Inflammatory macrophage treated with lipopolysaccharide for 4 hours (primary cell): ENCODE results near the gene AKR1C4.
"Not testable (repeated sequence)": the region's sequence is repeated elsewhere in the genome, so short reads cannot be mapped to it uniquely, and the experiment has no call there.

Source experiments
- DNase-seq: peaks from one replicate; pipeline ENCODE4 v3.0.0-alpha.2; 2020

The AKR1C4 gene

GRCh38 chr10:5196702-5197113, at the start of gene AKR1C4:
AKR1C4 (plus strand) TSS chr10:5196837; CDS start chr10:5196868, 31 bp downstream.
- no peak for DNase-seq

- no peak for DNase-seq
These were observed 49.8 kb upstream of the AKR1C4 start for GRCh38 chr10:5146920-5147254.

DNA sequence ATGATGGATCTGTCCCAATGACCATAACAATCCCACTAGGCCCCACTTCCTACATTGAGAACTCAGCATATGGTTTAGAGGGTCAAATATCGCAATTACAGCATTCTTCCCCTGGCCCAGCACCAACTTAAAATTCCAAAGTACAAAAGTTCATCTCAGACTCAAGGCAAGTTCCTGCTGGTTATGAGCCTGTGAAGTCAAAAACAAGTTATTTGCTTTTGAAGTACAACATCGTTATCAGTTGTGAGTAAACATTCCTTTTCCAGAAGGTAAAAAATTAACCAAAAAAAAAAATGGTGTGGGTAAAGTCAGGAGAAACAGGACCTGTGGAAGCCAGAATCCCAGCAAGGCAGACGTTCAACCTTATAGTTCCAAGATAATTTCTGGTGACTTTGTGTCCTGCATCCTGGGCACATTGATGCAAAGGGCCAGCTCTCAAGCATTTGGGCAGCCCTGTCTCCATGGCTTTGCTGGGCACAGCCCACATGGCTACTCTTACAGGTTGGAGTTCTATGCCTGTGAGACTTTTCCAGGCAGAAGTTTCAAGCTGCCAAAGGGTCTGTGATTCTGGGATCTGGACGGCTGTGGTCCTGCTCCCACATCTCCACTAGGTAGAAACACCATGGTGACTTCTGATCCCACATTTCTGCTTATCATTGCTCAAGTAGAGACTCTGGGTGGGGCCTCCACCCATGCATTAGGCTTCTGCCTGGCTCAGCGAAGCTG, 49.2 kb upstream of the AKR1C4 start:
- no peak for DNase-seq

DNA sequence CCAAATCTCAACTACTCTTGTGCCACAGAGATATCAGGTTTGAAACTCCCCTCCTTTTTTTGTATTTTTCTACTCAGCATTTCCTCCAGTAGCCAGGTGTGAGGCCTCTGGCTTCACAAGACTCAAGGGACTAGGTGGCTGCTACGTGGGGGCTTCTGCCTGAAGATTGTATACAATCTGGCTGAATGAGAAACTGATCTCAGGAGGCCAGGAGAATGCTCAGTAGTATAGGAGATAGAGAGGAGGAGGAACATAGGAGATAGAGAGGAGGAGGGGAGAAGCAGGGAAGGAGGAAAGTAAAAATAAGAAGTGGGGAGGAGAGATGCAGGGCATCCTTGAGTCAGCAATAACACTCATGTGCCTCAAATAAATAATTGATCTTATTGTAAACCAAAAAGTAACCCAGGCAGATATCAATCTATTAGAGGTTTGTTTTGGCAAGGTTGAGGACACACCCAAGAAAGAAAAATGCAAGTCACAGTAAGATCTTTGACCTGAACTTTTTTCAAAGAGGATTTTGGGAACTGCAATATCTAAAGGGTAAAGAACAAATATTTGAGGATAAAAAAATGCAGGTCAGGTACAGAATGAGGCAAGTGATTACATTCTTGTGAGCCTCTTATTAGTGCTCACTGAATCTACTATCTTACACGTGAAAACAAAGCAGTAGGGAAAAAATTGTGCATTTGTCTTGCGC, 48.5 kb upstream of the AKR1C4 start:
- no peak for DNase-seq

- DNase-seq = no peak
These were observed 48.0 kb upstream of the AKR1C4 start for GRCh38 chr10:5148678-5149032.

- DNase-seq = no peak
These were observed 45.6 kb upstream of the AKR1C4 start for GRCh38 chr10:5151076-5151475.

- DNase-seq = no peak
These were observed 40.7 kb upstream of the AKR1C4 start for GRCh38 chr10:5155951-5156350.

- DNase-seq = no peak
These were observed 39.1 kb upstream of the AKR1C4 start for GRCh38 chr10:5157501-5157900.

DNA sequence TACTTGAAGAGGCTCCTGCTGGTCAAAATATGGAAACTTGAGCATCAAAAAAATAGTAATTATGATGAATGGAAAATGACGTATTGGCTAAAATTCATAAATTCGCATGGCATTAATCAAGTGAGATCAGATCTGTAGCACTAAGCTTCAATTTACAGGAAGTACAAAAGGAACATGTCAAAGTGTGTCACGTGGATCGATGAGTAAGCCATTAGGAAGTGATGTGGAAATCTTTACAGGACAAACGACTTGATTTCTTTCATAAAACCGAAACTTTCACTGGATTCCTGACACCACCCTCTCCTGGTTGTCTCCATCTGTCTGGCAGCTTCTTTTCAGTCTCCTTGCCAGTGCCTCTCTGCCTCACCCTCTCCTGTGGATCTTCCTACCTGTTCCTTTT, 37.5 kb upstream of the AKR1C4 start:
- peak; percentile 63 for DNase-seq

DNA sequence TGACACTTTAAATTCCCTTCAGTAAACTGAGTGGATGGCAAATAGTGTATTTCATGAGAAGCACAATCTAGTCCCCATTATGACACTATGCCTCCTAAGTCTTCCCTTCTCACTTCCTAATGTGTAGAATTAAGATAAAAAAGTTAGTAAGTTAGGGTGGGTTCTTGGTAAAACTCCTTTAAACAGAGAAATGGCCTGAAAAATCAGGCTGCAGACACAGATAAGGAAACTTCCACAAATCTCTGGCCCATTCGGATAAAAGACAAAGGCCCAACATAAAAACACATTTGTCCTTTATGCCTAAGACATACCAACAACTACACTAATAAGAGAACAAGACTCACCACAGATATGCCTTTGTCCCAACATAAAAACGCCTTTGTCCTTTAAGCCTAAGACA, 33.1 kb upstream of the AKR1C4 start:
- no peak for DNase-seq

GRCh38 chr10:5165738-5166137, 30.9 kb upstream of the AKR1C4 start:
- no peak for DNase-seq

- no peak for DNase-seq
These were observed 27.7 kb upstream of the AKR1C4 start for GRCh38 chr10:5168897-5169420.

DNA sequence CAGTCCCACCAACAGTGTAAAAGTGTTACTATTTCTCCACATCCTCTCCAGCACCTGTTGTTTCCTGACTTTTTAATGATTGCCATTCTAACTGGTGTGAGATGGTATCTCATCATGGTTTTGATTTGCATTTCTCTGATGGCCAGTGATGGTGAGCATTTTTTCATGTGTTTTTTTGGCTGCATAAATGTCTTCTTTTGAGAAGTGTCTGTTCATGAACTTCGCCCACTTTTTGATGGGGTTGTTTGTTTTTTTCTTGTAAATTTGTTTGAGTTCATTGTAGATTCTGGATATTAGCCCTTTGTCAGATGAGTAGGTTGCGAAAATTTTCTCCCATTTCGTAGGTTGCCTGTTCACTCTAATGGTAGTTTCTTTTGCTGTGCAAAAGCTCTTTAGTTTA, 21.1 kb upstream of the AKR1C4 start:
- DNase-seq = not testable (repeated sequence)

GRCh38 chr10:5180503-5180902, 16.1 kb upstream of the AKR1C4 start:
- not testable (repeated sequence) for DNase-seq

- no peak for DNase-seq
These were observed 12.7 kb upstream of the AKR1C4 start for GRCh38 chr10:5183923-5184322.

DNA sequence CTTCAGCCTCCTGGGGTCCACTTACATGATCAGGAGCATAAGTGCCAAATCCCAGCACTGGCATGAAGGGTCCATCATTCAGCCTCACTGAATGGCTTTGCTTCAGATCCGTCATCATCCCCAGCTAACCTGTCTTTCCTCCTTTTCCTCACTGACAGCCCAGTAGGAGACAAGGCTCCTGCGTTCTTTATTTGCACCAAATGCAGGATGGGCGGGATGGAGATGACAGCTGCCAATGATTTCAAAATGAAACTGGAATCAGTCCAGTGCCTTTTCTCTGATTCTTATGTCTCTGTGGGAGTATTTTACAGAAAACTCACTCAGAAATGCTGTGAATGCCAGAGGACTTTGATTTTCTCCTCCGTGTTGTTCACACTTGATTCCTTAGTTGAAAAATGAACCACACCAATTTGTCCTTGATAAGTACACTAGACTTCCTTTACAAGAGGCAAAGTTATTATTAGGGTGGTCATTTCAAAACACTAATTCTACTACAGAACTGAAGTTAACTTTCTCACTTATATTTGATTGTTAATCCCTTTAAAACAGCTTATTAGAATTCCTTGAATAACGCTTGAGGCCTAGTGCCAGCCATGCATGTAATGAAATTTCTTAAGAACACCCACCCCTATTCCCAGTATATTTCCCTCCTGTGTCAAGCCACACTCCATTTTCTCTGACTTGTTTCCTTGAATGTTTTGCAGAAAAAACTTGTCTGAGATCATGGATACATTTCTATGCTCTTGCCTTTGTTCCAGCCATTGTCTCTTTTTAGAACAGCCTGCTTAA, 11.5 kb upstream of the AKR1C4 start, which contains the start of gene AKR1C8:
Gene AKR1C8, minus strand, starts transcription at position 164 of the 789 bp plus-strand sequence. Its CDS starts 46 bp downstream, at position 118.
- no peak for DNase-seq

- no peak for DNase-seq
These were observed 8.8 kb upstream of the AKR1C4 start for GRCh38 chr10:5187867-5188266.

DNA sequence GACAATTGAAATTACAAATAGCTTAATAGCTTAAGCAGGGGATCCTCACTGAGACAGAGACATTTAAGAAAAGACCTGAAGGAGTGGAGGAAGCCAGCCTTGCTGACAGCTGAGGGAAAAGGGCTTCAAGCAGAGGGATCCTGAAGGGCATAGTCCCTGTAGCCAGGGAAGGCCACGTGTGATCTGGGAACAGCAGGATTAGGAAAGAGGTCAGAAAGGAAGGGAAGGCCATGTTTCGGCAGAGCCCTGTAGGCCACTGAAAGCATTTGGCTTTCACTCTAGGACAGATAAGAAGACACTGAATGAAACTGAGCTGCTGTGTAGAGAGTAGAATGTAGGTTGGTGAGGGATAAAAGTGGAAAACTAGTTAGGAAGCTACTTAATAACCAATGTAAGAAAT, 8.3 kb upstream of the AKR1C4 start:
- no peak for DNase-seq

DNA sequence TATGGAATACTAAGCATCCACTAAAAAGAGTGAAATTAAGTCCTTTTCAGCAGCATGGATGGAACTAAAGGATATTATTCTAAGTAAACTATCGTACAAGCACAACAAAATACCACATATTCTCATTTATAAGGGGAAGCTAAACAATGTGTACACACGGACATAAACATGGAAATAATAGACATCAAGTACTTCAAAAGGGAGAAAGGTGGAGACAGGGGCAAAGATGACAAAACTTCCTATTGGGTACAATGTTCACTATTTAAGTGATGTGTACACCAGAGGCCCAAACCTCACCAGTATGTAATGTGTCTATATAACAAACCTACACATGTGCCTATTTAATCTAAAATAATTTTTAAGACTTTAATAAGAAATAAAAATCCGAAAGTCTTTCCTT, 2.2 kb upstream of the AKR1C4 start:
- no peak for DNase-seq

DNA sequence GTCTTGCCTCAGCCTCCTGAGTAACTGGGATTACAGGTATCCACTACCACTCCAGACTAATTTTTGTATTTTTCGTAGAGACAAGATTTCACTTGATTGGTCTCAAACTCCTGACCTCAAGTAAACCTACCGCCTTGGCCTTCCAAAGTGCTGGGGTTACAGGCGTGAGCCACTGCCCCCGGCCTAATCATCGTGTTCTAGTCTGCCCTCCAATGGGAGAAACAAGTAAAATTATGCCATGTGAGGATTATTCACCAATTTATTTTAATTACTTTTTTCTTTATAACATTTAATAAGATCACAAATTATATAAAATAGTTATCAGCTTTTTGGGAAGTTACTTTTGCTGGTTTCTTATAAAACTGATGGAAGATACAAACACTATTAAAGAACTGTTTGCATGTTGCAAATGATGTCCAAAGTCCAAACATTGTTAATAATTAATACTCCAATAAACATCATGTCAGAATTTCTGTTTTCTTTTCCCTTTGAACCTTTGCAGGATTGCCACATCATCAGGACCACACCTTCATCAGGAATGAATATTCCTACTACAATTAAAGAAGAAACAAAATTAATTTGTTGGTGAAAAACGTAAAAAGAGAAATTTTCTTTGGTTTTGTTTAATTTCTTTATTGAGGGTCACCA, 786 bp upstream of the AKR1C4 start:
- DNase-seq = no peak

- no peak for DNase-seq
These were observed 1.7 kb downstream of the AKR1C4 start for GRCh38 chr10:5198386-5198785.

DNA sequence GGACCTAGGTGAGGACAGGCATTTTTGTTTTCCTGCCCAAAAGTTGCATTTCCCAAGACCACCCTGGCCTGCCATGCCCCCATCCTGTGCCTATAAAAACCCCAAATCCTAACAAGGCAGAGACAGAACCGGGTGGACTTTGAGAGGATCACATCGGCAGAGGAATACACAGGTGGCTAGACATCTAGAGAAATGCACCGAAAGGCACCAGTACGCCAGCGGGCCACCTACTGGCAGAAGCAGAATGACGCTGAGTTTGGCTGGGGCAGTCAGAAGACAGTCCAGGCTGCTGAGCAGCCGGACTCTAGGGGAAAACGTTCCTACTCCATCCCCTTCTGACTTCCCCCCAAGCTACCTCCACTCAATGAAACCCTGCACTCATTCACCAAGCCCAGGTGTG, 2.8 kb downstream of the AKR1C4 start:
- no peak for DNase-seq

DNA sequence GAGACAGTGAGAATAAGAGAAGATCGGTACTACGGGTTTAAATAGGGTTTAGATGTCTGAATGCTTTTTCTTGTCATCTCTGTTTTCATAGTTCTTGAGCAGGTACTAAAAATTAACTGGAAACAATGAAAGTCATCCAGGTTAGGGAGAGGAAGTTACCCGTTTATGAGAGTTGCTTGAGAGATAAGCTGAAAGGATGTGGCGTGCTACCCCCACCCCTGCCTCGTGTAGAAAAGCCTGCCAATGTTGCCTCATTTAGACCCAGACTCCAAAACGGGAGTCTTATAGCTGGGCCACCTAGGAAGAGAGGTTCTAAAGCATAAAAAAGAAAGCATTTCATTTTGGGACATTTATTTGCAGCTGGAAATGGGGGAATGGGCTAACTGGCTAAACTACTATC, 10.2 kb downstream of the AKR1C4 start:
- no peak for DNase-seq
